Measurements from ENCODE around the gene SENP1.
"Not testable (repeated sequence)": the region's sequence is repeated elsewhere in the genome, so short reads cannot be mapped to it uniquely, and the experiment has no call there.

SENP1 gene

GRCh38 chr12:48105867-48106680, at the start of gene SENP1:
TSS of gene SENP1 (minus strand) at chr12:48106079. CDS start at chr12:48101472, 4,607 bp downstream.
- DNase-seq (ENCODE audit: low read depth in 1 of 2, low spot score in 1 of 2) = peak; percentile 87 to 90

GRCh38 chr12:48151103-48151771, 45.4 kb upstream of the SENP1 start:
- DNase-seq (ENCODE audit: low read depth in 1 of 2, low spot score in 1 of 2) = no peak

- no peak for DNase-seq (ENCODE audit: low read depth in 1 of 2, low spot score in 1 of 2)
These were observed 40.1 kb upstream of the SENP1 start for GRCh38 chr12:48145981-48146380.

GRCh38 chr12:48143898-48144297, 38.0 kb upstream of the SENP1 start:
- DNase-seq (ENCODE audit: low read depth in 1 of 2, low spot score in 1 of 2) = no peak

- DNase-seq (ENCODE audit: low read depth in 1 of 2, low spot score in 1 of 2) = no peak
These were observed 37.2 kb upstream of the SENP1 start for GRCh38 chr12:48142818-48143674.

GRCh38 chr12:48135027-48135426, 29.1 kb upstream of the SENP1 start:
- no peak for DNase-seq (ENCODE audit: low read depth in 1 of 2, low spot score in 1 of 2)

- DNase-seq (ENCODE audit: low read depth in 1 of 2, low spot score in 1 of 2) = no peak
These were observed 26.9 kb upstream of the SENP1 start for GRCh38 chr12:48132826-48133225.

GRCh38 chr12:48131517-48131916, 25.6 kb upstream of the SENP1 start:
- DNase-seq (ENCODE audit: low read depth in 1 of 2, low spot score in 1 of 2) = no peak

- DNase-seq (ENCODE audit: low read depth in 1 of 2, low spot score in 1 of 2) = no peak
These were observed 23.5 kb upstream of the SENP1 start for GRCh38 chr12:48129376-48129775.

GRCh38 chr12:48128800-48129199, 22.9 kb upstream of the SENP1 start:
- DNase-seq (ENCODE audit: low read depth in 1 of 2, low spot score in 1 of 2) = no peak

- DNase-seq (ENCODE audit: low read depth in 1 of 2, low spot score in 1 of 2) = no peak
These were observed 21.2 kb upstream of the SENP1 start for GRCh38 chr12:48126953-48127630.

GRCh38 chr12:48125985-48126384, 20.1 kb upstream of the SENP1 start:
- no peak for DNase-seq (ENCODE audit: low read depth in 1 of 2, low spot score in 1 of 2)

- not testable (repeated sequence) for DNase-seq (ENCODE audit: low read depth in 1 of 2, low spot score in 1 of 2)
These were observed 19.7 kb upstream of the SENP1 start for GRCh38 chr12:48125542-48125941.

GRCh38 chr12:48123169-48123568, 17.3 kb upstream of the SENP1 start:
- no peak for DNase-seq (ENCODE audit: low read depth in 1 of 2, low spot score in 1 of 2)

GRCh38 chr12:48122065-48122834, 16.4 kb upstream of the SENP1 start:
- DNase-seq (ENCODE audit: low read depth in 1 of 2, low spot score in 1 of 2) = no peak

- DNase-seq (ENCODE audit: low read depth in 1 of 2, low spot score in 1 of 2) = no peak
These were observed 15.6 kb upstream of the SENP1 start for GRCh38 chr12:48121522-48121921.

GRCh38 chr12:48119834-48120195, 13.9 kb upstream of the SENP1 start:
- no peak for DNase-seq (ENCODE audit: low read depth in 1 of 2, low spot score in 1 of 2)

- DNase-seq (ENCODE audit: low read depth in 1 of 2, low spot score in 1 of 2) = peak; percentile 35 to 74
These were observed 13.4 kb upstream of the SENP1 start, which contains the start of gene PFKM for GRCh38 chr12:48119078-48119833. TSS of gene PFKM (plus strand) at chr12:48119364. CDS start at chr12:48122775, 3,411 bp downstream.

GRCh38 chr12:48118284-48118871, 12.5 kb upstream of the SENP1 start:
- no peak for DNase-seq (ENCODE audit: low read depth in 1 of 2, low spot score in 1 of 2)
